ENCODE results near the gene UBXN4.

Gene UBXN4

GRCh38 chr2:135798762-135799161, 57.1 kb downstream of the UBXN4 start:
- no peaks in the 10 kb centered on the region for H3K27me3 ChIP-seq (replicated peaks; ENCODE audit: insufficient read depth, low read length)
- 0 out of 2 replicates have a peak, but pooled peaks cover 8% of the 10 kb centered on the region for H3F3A ChIP-seq (ENCODE audit: insufficient read depth, low read length)
- no peaks in the 10 kb centered on the region for H3K9me2 ChIP-seq (replicated peaks; ENCODE audit: insufficient read depth, low read length)
- no peaks in the 10 kb centered on the region for H3K36me3 ChIP-seq (replicated peaks; ENCODE audit: insufficient read depth, low read length)
- no peak overlapping the region for H3K9ac ChIP-seq (ENCODE audit: low read length)
- no peak for DNase-seq
- TF ChIP-seq EZH2 (optimal IDR thresholded peaks at IDR 0.05; ENCODE audit: low read depth, low read length) (no peak), CTCF (IDR thresholded peaks at IDR 0.05; ENCODE audit: low read length) (peak; percentile 16; the same call in 1 of the 2 replicates), EZH2phosphoT487 (IDR thresholded peaks at IDR 0.05; ENCODE audit: low read length) (no peak)
- H3K4me1 ChIP-seq (ENCODE audit: low read length) = peaks cover 7% of the 10 kb centered on the region; the same call in 1 of the 2 replicates
- H3K79me2 ChIP-seq (ENCODE audit: low read length) = no peaks in the 10 kb centered on the region
- H3K9me3 ChIP-seq (replicated peaks; ENCODE audit: insufficient read depth, low read length) = no peaks in the 10 kb centered on the region
- no peaks in the 10 kb centered on the region for H4K20me1 ChIP-seq (ENCODE audit: insufficient read depth, low read length)
- no peak overlapping the region for H2AFZ ChIP-seq (ENCODE audit: low read length)
- no peak overlapping the region for H3K4me3 ChIP-seq (ENCODE audit: low read length)
- H3K4me2 ChIP-seq (ENCODE audit: low read depth, low read length) = no peak overlapping the region
- H3K27ac ChIP-seq (ENCODE audit: low read length) = no peak overlapping the region

GRCh38 chr2:135799738-135800137, 58.1 kb downstream of the UBXN4 start:
- no peak for DNase-seq
- H3K79me2 ChIP-seq (ENCODE audit: low read length) = no peaks in the 10 kb centered on the region
- H3F3A ChIP-seq (ENCODE audit: insufficient read depth, low read length) = 0 out of 2 replicates have a peak, but pooled peaks cover 3% of the 10 kb centered on the region
- H4K20me1 ChIP-seq (ENCODE audit: insufficient read depth, low read length) = no peaks in the 10 kb centered on the region
- no peaks in the 10 kb centered on the region for H3K27me3 ChIP-seq (replicated peaks; ENCODE audit: insufficient read depth, low read length)
- H3K27ac ChIP-seq (ENCODE audit: low read length) = no peak overlapping the region
- TF ChIP-seq CTCF (IDR thresholded peaks at IDR 0.05; ENCODE audit: low read length) (peak; percentile 11; the same call in 1 of the 2 replicates), EZH2 (optimal IDR thresholded peaks at IDR 0.05; ENCODE audit: low read depth, low read length) (no peak)
- no peaks in the 10 kb centered on the region for H3K9me3 ChIP-seq (replicated peaks; ENCODE audit: insufficient read depth, low read length)
- H2AFZ ChIP-seq (ENCODE audit: low read length) = no peak overlapping the region
- no peaks in the 10 kb centered on the region for H3K36me3 ChIP-seq (replicated peaks; ENCODE audit: insufficient read depth, low read length)
- no peak overlapping the region for H3K9ac ChIP-seq (ENCODE audit: low read length)
- no peak overlapping the region for H3K4me3 ChIP-seq (ENCODE audit: low read length)
- H3K4me2 ChIP-seq (ENCODE audit: low read depth, low read length) = no peak overlapping the region
- H3K4me1 ChIP-seq (ENCODE audit: low read length) = 0 out of 2 replicates have a peak, but pooled peaks cover 3% of the 10 kb centered on the region
- H3K9me2 ChIP-seq (replicated peaks; ENCODE audit: insufficient read depth, low read length) = no peaks in the 10 kb centered on the region

- H3K4me3 ChIP-seq (ENCODE audit: low read length) = no peak overlapping the region
- H2AFZ ChIP-seq (ENCODE audit: low read length) = no peak overlapping the region
- no peaks in the 10 kb centered on the region for H3K9me3 ChIP-seq (replicated peaks; ENCODE audit: insufficient read depth, low read length)
- no peaks in the 10 kb centered on the region for H3K9me2 ChIP-seq (replicated peaks; ENCODE audit: insufficient read depth, low read length)
- H3K4me1 ChIP-seq (ENCODE audit: low read length) = no peaks in the 10 kb centered on the region
- DNase-seq = no peak
- H3K27ac ChIP-seq (ENCODE audit: low read length) = no peak overlapping the region
- no peaks in the 10 kb centered on the region for H3F3A ChIP-seq (ENCODE audit: insufficient read depth, low read length)
- no peak overlapping the region for H3K9ac ChIP-seq (ENCODE audit: low read length)
- H3K4me2 ChIP-seq (ENCODE audit: low read depth, low read length) = no peak overlapping the region
- no peaks in the 10 kb centered on the region for H3K36me3 ChIP-seq (replicated peaks; ENCODE audit: insufficient read depth, low read length)
- no peaks in the 10 kb centered on the region for H3K79me2 ChIP-seq (ENCODE audit: low read length)
- TF ChIP-seq EZH2 (optimal IDR thresholded peaks at IDR 0.05; ENCODE audit: low read depth, low read length) = no peak
- TF ChIP-seq CTCF (IDR thresholded peaks at IDR 0.05; ENCODE audit: low read length) = peak; percentile 7; the same call in 1 of the 2 replicates
- no peaks in the 10 kb centered on the region for H3K27me3 ChIP-seq (replicated peaks; ENCODE audit: insufficient read depth, low read length)
- no peaks in the 10 kb centered on the region for H4K20me1 ChIP-seq (ENCODE audit: insufficient read depth, low read length)
Observed at GRCh38 chr2:135800513-135801460, 59.1 kb downstream of the UBXN4 start.

All from MM.1S (cell line).